Neural crest cell (in vitro differentiated cells): ENCODE data around the gene PMM2. TPM values are rescaled to one million over a fixed set of nuclear protein-coding genes. Genes with fewer than 3 reads are reported as not detected.
A peak's percentile ranks its signal among the peaks of the same experiment; 100 is the strongest.
"Not testable (repeated sequence)": the region's sequence is repeated elsewhere in the genome, so short reads cannot be mapped to it uniquely, and the experiment has no call there.

Source experiments
- DNase-seq: peaks from one replicate; pipeline ENCODE4 v3.0.0; 2021; ENCODE audit warnings: low read depth, mixed read lengths, low spot score
- H3K27ac Mint-ChIP-seq: one replicate; pipeline ENCODE4 v1.8.0; 2021; ENCODE audit warnings: mild to moderate bottlenecking, mixed read lengths; ENCODE audit not compliant: unreplicated experiment
- H3K27me3 Mint-ChIP-seq: 2 replicates; pipeline ENCODE4 v1.8.0; 2021; ENCODE audit warnings: low read depth, mild to moderate bottlenecking, mixed read lengths
- H3K36me3 Mint-ChIP-seq: 2 replicates; pipeline ENCODE4 v1.8.0; 2021; ENCODE audit warnings: low read depth, mild to moderate bottlenecking, mixed read lengths
- H3K4me1 Mint-ChIP-seq: 2 replicates; pipeline ENCODE4 v1.8.0; 2021; ENCODE audit warnings: mixed read lengths
- H3K4me3 Mint-ChIP-seq: one replicate; pipeline ENCODE4 v1.8.0; 2021; ENCODE audit warnings: mild to moderate bottlenecking, mixed read lengths
- H3K9me3 Mint-ChIP-seq: 2 replicates; pipeline ENCODE4 v1.8.0; 2021; ENCODE audit warnings: mixed read lengths
- total RNA-seq: library from RNA; stranded (reverse); gene quantifications from 2 replicates; pipeline ENCODE4 v1.2.1, GENCODE V29; 2021
- TF ChIP-seq, protein P1 (sequence below): fragments of 200-600 bp; sonication (generic); conservative IDR thresholded peaks from 2 replicates; pipeline ENCODE4 v1.5.0; 2021; ENCODE audit warnings: antibody characterized with exemption, mild to moderate bottlenecking

Gene PMM2
- total RNA-seq, 1 donor from 2014 or later: 21.5 TPM

DNA sequence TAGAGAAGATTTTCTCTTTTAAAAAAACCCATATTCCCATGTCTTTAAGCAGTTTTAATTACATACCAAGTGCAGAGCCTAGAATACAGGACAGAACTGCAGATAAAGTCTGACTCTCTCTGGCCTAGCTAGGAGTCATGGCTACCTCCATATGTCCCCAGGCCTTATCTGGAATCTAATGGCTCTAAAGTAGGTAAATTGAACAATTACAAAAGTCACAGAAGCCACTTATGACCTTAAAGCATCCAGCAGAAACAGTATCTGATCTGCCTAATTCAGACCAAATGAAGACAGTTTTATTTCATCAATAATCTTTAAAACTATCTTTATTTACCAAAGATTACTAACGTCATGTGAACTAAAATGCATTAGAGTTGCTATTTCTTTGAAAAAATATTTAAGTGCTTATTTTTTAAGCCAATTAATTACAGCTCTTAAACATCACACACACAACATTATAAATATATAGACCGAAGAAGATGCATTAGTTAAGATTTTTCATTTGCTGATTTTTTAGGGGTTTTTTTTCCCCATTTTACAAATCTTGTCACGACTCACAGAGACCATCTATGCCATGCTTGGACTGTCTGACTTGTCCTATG is 28.7 kb downstream of the PMM2 start:
- Mint-ChIP-seq H3K36me3 (peaks cover 16% of the 10 kb centered on the region), H3K9me3 (no peaks in the 10 kb centered on the region), H3K4me3 (no peak overlapping the region), H3K27me3 (no peaks in the 10 kb centered on the region), H3K4me1 (peaks cover under 1% of the 10 kb centered on the region), H3K27ac (no peak overlapping the region)
- TF ChIP-seq, protein P1, sequence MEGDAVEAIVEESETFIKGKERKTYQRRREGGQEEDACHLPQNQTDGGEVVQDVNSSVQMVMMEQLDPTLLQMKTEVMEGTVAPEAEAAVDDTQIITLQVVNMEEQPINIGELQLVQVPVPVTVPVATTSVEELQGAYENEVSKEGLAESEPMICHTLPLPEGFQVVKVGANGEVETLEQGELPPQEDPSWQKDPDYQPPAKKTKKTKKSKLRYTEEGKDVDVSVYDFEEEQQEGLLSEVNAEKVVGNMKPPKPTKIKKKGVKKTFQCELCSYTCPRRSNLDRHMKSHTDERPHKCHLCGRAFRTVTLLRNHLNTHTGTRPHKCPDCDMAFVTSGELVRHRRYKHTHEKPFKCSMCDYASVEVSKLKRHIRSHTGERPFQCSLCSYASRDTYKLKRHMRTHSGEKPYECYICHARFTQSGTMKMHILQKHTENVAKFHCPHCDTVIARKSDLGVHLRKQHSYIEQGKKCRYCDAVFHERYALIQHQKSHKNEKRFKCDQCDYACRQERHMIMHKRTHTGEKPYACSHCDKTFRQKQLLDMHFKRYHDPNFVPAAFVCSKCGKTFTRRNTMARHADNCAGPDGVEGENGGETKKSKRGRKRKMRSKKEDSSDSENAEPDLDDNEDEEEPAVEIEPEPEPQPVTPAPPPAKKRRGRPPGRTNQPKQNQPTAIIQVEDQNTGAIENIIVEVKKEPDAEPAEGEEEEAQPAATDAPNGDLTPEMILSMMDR: no peak
- DNase-seq: no peak

DNA sequence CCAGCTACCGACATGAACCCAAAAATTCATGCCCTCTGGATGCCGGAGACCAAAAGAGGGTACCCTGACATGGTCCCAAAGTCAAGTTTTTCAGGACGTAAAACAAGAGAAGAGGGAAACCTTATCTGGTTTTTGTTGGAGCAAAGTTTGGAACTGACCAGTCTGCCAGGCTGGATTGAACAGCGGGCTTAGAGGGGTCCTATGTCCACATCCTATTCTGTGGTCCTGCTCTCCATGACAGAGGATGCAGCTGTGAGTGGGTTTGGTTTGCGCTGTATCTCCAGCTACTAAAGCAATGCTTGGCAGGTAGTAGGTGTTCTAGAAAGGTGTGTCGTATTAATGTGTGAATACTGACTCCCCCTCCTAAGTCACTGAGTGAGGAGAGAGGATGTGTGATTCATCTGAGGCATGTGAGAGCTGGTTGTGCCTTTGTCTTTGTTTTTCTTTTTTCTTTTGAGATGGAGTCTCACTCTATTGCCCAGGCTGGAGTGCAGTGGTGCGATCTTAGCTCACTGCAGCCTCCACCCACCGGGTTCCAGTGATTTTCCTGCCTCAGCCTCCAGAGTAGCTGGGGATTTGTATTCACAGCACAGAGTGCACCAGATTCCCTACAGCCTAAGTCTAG is 31.0 kb downstream of the PMM2 start:
- DNase-seq: no peak
- H3K4me1 Mint-ChIP-seq: peaks cover 19% of the 10 kb centered on the region
- H3K27me3 Mint-ChIP-seq: no peaks in the 10 kb centered on the region
- H3K27ac Mint-ChIP-seq: peak overlapping the region; percentile 79
- no peak overlapping the region for H3K4me3 Mint-ChIP-seq
- TF ChIP-seq, protein P1: no peak
- no peaks in the 10 kb centered on the region for H3K9me3 Mint-ChIP-seq
- H3K36me3 Mint-ChIP-seq: peaks cover 4% of the 10 kb centered on the region

DNA sequence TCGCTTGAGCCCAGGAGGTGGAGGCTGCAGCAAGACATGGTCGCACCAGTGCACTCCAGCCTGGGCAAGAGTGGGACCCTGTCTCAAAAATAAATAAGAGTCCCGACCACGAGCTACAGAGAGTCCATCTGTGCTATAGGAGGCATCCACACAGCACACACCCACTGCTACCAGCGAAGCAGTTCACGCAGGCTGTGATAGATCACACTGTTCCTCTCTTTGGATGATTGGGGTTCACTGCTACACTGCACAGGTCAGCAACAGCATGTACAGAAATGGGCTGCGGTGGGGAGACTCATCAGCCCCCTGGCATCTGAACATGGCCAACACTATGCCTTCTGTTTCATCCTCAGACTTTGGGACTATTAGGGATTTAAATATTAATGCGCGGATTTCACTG is 33.8 kb downstream of the PMM2 start:
- DNase-seq: no peak
- Mint-ChIP-seq H3K36me3 (no peaks in the 10 kb centered on the region), H3K4me3 (no peak overlapping the region), H3K27me3 (no peaks in the 10 kb centered on the region), H3K9me3 (no peaks in the 10 kb centered on the region), H3K27ac (peak overlapping the region; percentile 95), H3K4me1 (peaks cover 19% of the 10 kb centered on the region)
- TF ChIP-seq, protein P1: no peak

DNA sequence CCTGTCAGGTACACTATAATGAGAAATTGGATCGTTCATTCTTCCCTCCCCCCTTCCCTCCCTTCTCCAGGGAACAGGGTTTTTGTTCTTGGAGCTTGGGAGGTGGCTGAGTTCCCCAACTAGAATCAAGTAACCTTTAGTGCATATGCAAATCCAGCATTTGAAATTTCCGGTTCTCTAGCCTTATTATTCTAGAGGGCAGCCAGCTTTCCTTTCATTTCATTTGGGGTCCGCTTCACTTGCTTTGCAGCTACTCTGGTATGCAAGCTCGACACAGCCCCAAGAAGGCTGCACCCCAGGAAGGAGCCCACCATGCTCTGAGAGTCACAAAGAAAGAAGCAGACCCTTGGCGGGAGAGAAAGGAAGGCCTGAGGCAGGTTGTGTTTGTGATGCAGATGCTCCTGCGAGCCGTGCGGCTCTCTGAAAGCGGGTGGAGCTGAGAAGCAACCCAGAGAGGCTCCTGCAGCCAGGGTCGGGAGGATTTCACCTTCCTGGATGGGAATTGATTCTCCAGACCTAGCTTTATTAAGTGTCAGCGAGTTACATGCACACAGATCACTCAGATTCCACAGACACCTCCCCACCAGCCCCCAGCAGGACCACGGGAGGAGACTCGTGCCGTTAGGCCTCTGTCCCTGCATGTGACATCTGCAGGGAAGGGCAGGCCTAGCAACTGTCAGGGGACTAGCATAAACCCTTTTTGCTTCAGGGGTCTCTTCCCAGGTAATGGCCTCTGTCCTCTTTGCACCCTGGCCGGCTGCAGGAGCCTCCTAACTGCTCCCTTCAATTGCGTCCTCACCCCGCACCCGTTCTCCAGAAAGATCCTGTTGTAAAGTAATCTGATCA is 34.5 kb downstream of the PMM2 start:
- Mint-ChIP-seq H3K36me3 (no peaks in the 10 kb centered on the region), H3K9me3 (no peaks in the 10 kb centered on the region), H3K27ac (peak overlapping the region; percentile 95), H3K4me3 (no peak overlapping the region), H3K4me1 (peaks cover 19% of the 10 kb centered on the region), H3K27me3 (no peaks in the 10 kb centered on the region)
- DNase-seq: no peak
- TF ChIP-seq, protein P1: no peak

DNA sequence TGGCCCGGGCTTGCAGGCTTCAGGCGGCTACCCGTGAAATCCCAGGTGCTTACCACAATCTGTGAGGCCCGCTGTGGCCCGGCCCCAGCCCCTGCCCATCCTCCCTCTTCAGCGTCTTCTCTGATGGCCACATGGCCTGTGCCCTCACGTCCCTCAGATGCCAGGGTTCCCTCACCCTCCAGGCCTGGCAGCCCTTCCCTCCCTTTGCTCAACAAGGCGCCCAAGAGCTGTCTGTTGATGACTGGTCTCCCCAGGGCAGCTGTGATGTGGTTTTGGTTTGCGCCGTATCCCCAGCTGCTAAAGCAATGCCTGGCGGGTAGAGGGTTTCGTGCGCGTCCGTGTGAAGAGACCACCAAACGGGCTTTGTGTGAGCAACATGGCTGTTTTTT is 35.1 kb downstream of the PMM2 start:
- Mint-ChIP-seq H3K36me3 (no peaks in the 10 kb centered on the region), H3K27ac (peak overlapping the region; percentile 95), H3K9me3 (no peaks in the 10 kb centered on the region), H3K27me3 (no peaks in the 10 kb centered on the region), H3K4me1 (peaks cover 19% of the 10 kb centered on the region), H3K4me3 (no peak overlapping the region)
- TF ChIP-seq, protein P1: no peak
- DNase-seq: no peak

DNA sequence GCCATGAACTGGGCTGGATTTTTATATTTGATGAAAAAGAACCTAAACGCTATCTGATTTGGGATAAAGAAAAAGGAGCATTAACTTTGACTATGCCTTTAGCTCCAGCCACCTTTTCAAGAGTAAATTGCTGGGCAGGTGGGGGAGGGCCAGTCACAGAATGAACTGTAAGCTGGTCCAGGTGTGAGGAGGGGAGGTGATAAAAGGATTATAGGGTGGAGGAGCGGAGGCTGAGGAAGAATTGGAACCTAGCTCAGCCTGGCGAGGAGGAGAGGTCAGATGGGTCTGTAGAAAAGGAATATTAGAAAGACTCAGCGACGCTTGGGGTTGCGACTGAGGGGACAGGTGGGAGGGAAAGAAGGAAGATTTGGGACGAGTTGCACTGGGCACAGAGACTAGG is 39.2 kb downstream of the PMM2 start:
- not testable (repeated sequence) for DNase-seq, H3K27me3 Mint-ChIP-seq, H3K27ac Mint-ChIP-seq, H3K9me3 Mint-ChIP-seq, H3K36me3 Mint-ChIP-seq, H3K4me3 Mint-ChIP-seq
- H3K4me1 Mint-ChIP-seq: peaks cover 14% of the 10 kb centered on the region

DNA sequence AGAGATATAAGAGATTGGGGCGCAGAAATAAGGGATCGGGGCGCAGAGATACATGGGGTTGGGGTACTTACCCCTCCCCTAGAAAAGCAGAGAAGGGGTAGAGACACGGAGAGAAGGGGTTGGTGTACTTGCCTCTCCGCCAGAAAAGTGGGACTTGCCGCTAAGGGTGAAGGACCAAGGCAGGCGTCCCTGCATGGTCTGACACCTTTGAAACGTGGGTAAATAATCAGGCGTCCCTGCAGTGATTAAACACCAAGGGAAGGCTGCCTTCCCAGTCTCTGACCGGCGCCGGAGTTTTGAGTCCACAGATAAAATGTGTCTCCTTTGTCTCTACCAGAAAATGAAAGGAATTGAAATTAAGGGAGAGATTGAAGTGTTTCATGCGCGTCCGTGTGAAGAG is 40.0 kb downstream of the PMM2 start:
- H3K27ac Mint-ChIP-seq, H3K36me3 Mint-ChIP-seq, H3K27me3 Mint-ChIP-seq, H3K4me1 Mint-ChIP-seq, DNase-seq, H3K9me3 Mint-ChIP-seq, H3K4me3 Mint-ChIP-seq: not testable (repeated sequence)

DNA sequence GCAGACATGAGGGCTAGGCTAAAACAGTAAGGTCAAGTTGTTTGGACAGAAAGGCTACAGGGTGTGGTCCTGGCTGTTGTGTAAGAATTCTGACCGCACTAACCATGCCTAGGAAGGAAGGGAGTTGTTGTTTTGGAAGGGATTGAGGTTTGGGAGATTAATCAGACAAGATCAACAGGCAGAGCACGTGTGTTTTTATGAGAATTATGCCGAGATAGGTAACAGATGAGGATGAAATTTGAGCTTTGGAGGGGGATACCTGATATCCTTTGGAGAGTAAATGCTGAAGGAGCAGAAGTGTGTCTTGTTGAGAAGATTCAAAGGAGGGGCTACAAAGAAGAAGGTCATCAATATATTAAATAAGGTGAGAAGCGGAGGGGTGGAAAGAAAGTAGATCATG is 44.4 kb downstream of the PMM2 start:
- not testable (repeated sequence) for H3K9me3 Mint-ChIP-seq, H3K4me1 Mint-ChIP-seq, DNase-seq, H3K27me3 Mint-ChIP-seq, H3K4me3 Mint-ChIP-seq, H3K27ac Mint-ChIP-seq
- H3K36me3 Mint-ChIP-seq: peaks cover 14% of the 10 kb centered on the region
